Heart left ventricle (tissue), 13 donors: ENCODE results near the gene ASTN2.

Experiments
- POLR2A ChIP-seq, 2 donors: fragments of 450-650 bp; IDR thresholded peaks; one replicate each; pipeline ENCODE4 v1.6.1; 2017; ENCODE audit warnings: antibody characterized with exemption in 2 of 2, mild to moderate bottlenecking in 2 of 2, moderate library complexity in 2 of 2
- TF ChIP-seq, protein P1 (sequence below), 12 donors: fragments of 200-600 bp; sonication (generic) in 4 of 12; IDR thresholded peaks; one replicate each; pipeline versions ENCODE4 v1.5.0 to v1.8.0; 2018 to 2022; ENCODE audit warnings: antibody characterized with exemption in 12 of 12, mild to moderate bottlenecking in 5 of 12
- donor health status: ischemic (EF 13 %, LVEDD 7.1; RV severe dilation, severe dysfunction).
- donor health status: DM: no; HTN: yes; CAD: no.
- donor health status: DM: no; HTN: no; CAD: no.
- donor health status: ischemic (EF 25% LVEDD 6.9; RV normal size, moderate dysfunction).
- donor health status: ischemic (EF 25% LVEDD 5.7; RV mildly dilated, moderate dysfunction).
- donor health status: ischemic (EF 35%, LVEDD 5.7; RV mildly dilated, moderate dysfunction).
- donor health status: nonischemic (EF 11% LVEDD 7.7; RV severe dilation, severe dysfunction).
- donor health status: DM: yes; HTN: yes; CAD: no.
- donor health status: PGD.
- donor health status: ischemic (EF 29% LVEDD 5.4; RV normal size, mild dysfunction).
- donor health status: nonischemic (EF 23%, LVEDD 6.1; RV moderate dilation, normal function).

DNA sequence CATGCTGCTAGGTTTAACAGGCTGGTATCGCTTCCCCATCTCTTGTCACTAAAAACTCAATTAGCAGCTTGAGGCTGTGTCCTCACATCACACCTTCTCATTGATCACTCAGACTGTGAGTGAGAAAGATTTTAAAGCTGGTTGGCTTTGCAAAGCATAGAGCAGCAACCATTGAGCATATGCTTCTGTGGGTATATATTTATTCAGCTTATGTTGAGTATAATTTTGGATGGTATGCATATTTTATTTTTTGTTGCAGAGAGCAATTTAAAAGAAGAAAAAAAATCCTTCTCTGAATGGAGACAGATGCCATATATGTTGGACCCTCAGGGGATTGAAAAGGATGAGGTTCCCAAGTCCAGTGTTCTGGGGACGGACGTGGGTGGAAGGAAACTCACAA, 565.1 kb downstream of the ASTN2 start:
- TF ChIP-seq, protein P1, sequence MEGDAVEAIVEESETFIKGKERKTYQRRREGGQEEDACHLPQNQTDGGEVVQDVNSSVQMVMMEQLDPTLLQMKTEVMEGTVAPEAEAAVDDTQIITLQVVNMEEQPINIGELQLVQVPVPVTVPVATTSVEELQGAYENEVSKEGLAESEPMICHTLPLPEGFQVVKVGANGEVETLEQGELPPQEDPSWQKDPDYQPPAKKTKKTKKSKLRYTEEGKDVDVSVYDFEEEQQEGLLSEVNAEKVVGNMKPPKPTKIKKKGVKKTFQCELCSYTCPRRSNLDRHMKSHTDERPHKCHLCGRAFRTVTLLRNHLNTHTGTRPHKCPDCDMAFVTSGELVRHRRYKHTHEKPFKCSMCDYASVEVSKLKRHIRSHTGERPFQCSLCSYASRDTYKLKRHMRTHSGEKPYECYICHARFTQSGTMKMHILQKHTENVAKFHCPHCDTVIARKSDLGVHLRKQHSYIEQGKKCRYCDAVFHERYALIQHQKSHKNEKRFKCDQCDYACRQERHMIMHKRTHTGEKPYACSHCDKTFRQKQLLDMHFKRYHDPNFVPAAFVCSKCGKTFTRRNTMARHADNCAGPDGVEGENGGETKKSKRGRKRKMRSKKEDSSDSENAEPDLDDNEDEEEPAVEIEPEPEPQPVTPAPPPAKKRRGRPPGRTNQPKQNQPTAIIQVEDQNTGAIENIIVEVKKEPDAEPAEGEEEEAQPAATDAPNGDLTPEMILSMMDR (IDR thresholded peaks at IDR 0.05) = no peak
- no peak for TF ChIP-seq POLR2A (IDR thresholded peaks at IDR 0.05)
